ENCODE data around the gene TMCC3.

- no peak for TF ChIP-seq CTCF (IDR thresholded peaks at IDR 0.05)
- TF ChIP-seq POLR2AphosphoS5 (IDR thresholded peaks at IDR 0.05; ENCODE audit: low read depth, low read length) = no peak
- TF ChIP-seq REST (IDR thresholded peaks at IDR 0.05; ENCODE audit: insufficient read depth in 1 of 2, low read depth in 2 of 2, low read length in 1 of 2) = no peak
These were observed 115.4 kb downstream of the TMCC3 start for GRCh38 chr12:94534774-94535509.

All from Panc1 (cell line).